ENCODE data around the gene C12orf42. TPM values are rescaled to one million over a fixed set of nuclear protein-coding genes. Genes with fewer than 3 reads are reported as not detected.

Gene C12orf42
- total RNA-seq, 1 experiment from 2014 or later = not detected

GRCh38 chr12:103456006-103456405 lies 39.8 kb downstream of the C12orf42 start:
- intact Hi-C loops (cut with micrococcal nuclease; ENCODE audit: unreplicated experiment) = no loop called here
- BruUV-seq (replicated peaks) = no TSS peak
- Histone ChIP-seq H3K27me3 (ENCODE audit: insufficient read depth, low read depth) (0 out of 2 replicates have a peak, but pooled peaks cover 3% of the 10 kb centered on the region), H3K4me3 (no peak overlapping the region), H2AFZ (no peak overlapping the region), H3K9me3 (ENCODE audit: insufficient read depth, low read depth) (no peaks in the 10 kb centered on the region), H3K9me2 (ENCODE audit: insufficient read depth) (no peaks in the 10 kb centered on the region), H4K20me1 (ENCODE audit: insufficient read depth) (no peaks in the 10 kb centered on the region), H3K4me2 (no peak overlapping the region), H3K4me1 (replicated peaks; ENCODE audit: insufficient read depth) (no peaks in the 10 kb centered on the region), H3K36me3 (ENCODE audit: low read depth) (no peaks in the 10 kb centered on the region), H3K79me2 (ENCODE audit: low read depth) (no peaks in the 10 kb centered on the region), H3F3A (ENCODE audit: insufficient read depth, low read depth) (no peaks in the 10 kb centered on the region), H3K27ac (no peak overlapping the region)
- CTCF ChIA-PET = no interaction called here
- TF ChIP-seq, protein P1, sequence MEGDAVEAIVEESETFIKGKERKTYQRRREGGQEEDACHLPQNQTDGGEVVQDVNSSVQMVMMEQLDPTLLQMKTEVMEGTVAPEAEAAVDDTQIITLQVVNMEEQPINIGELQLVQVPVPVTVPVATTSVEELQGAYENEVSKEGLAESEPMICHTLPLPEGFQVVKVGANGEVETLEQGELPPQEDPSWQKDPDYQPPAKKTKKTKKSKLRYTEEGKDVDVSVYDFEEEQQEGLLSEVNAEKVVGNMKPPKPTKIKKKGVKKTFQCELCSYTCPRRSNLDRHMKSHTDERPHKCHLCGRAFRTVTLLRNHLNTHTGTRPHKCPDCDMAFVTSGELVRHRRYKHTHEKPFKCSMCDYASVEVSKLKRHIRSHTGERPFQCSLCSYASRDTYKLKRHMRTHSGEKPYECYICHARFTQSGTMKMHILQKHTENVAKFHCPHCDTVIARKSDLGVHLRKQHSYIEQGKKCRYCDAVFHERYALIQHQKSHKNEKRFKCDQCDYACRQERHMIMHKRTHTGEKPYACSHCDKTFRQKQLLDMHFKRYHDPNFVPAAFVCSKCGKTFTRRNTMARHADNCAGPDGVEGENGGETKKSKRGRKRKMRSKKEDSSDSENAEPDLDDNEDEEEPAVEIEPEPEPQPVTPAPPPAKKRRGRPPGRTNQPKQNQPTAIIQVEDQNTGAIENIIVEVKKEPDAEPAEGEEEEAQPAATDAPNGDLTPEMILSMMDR (conservative IDR thresholded peaks at IDR 0.05) = no peak
- TF ChIP-seq EZH2 (IDR thresholded peaks at IDR 0.05; ENCODE audit: low read depth) = no peak
- no peak for DNase-seq
- POLR2A ChIA-PET (ENCODE audit: unreplicated experiment) = no interaction called here

DNA sequence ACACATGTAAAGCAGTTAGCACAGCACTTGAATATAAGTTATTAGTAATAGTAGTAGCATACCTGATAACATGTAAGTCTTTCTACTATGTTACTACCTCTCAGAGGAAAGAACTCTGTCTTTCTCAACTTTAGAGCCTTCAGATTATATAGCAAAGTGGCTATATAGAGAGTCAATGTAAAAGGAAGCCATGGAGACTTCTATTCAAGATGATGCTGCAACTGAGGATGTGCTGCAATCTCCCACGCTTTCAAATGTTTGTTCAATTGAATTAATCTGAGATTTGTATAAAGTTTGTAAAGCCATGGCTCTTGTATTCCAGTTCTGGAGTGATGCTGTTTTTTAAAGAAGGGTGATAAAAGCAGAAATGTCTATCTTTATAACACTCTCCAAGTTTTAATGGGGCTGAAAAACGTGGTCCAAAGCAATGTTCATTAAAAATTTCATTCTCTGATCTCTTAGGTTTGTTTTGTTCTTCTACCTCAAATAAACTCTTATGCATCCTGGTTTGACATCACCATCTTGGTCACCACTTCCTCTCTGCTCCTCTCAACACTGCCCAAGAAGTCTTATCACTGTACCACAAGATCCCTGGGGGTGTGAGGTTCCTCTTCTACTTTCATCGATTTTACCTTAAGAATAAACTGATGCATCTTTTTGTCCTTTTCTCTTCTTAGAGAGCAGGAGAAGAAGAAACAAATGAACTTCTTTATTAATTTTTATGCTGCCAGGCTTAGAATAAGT lies 40.6 kb downstream of the C12orf42 start:
- no peaks in the 10 kb centered on the region for H3K9me2 ChIP-seq (ENCODE audit: insufficient read depth)
- intact Hi-C loops (cut with micrococcal nuclease; ENCODE audit: unreplicated experiment) = no loop called here
- no TSS peak for BruUV-seq (replicated peaks)
- H3K9me3 ChIP-seq (ENCODE audit: insufficient read depth, low read depth) = no peaks in the 10 kb centered on the region
- no peak for DNase-seq
- no peak overlapping the region for H3K4me2 ChIP-seq
- no peak for TF ChIP-seq EZH2 (IDR thresholded peaks at IDR 0.05; ENCODE audit: low read depth)
- TF ChIP-seq, protein P1 (conservative IDR thresholded peaks at IDR 0.05) = no peak
- no peaks in the 10 kb centered on the region for H3K79me2 ChIP-seq (ENCODE audit: low read depth)
- no peaks in the 10 kb centered on the region for H3K4me1 ChIP-seq (replicated peaks; ENCODE audit: insufficient read depth)
- CTCF ChIA-PET = no interaction called here
- no peak overlapping the region for H3K27ac ChIP-seq
- no peaks in the 10 kb centered on the region for H3F3A ChIP-seq (ENCODE audit: insufficient read depth, low read depth)
- H2AFZ ChIP-seq = no peak overlapping the region
- no peaks in the 10 kb centered on the region for H4K20me1 ChIP-seq (ENCODE audit: insufficient read depth)
- no peak overlapping the region for H3K4me3 ChIP-seq
- no peaks in the 10 kb centered on the region for H3K36me3 ChIP-seq (ENCODE audit: low read depth)
- 0 out of 2 replicates have a peak, but pooled peaks cover 3% of the 10 kb centered on the region for H3K27me3 ChIP-seq (ENCODE audit: insufficient read depth, low read depth)
- POLR2A ChIA-PET (ENCODE audit: unreplicated experiment) = no interaction called here

GRCh38 chr12:103444983-103445382 lies 50.8 kb downstream of the C12orf42 start:
- no peak for TF ChIP-seq EZH2 (IDR thresholded peaks at IDR 0.05; ENCODE audit: low read depth)
- TF ChIP-seq, protein P1 (conservative IDR thresholded peaks at IDR 0.05) = no peak
- ChIA-PET POLR2A (ENCODE audit: unreplicated experiment) (no interaction called here), CTCF (no interaction called here)
- Histone ChIP-seq H3F3A (ENCODE audit: insufficient read depth, low read depth) (no peaks in the 10 kb centered on the region), H3K27me3 (ENCODE audit: insufficient read depth, low read depth) (peaks cover 14% of the 10 kb centered on the region), H3K9me2 (ENCODE audit: insufficient read depth) (no peaks in the 10 kb centered on the region), H3K36me3 (ENCODE audit: low read depth) (no peaks in the 10 kb centered on the region), H3K4me3 (no peak overlapping the region), H4K20me1 (ENCODE audit: insufficient read depth) (no peaks in the 10 kb centered on the region), H3K4me2 (no peak overlapping the region), H2AFZ (no peak overlapping the region), H3K4me1 (replicated peaks; ENCODE audit: insufficient read depth) (no peaks in the 10 kb centered on the region), H3K27ac (no peak overlapping the region), H3K79me2 (ENCODE audit: low read depth) (no peaks in the 10 kb centered on the region), H3K9me3 (ENCODE audit: insufficient read depth, low read depth) (no peaks in the 10 kb centered on the region)
- intact Hi-C loops (cut with micrococcal nuclease; ENCODE audit: unreplicated experiment) = no loop called here
- no peak for DNase-seq
- no TSS peak for BruUV-seq (replicated peaks)
